ENCODE results near the gene ACOXL. TPM values are rescaled to one million over a fixed set of nuclear protein-coding genes. Genes with fewer than 3 reads are reported as not detected.

Gene ACOXL
- total and polyA plus RNA-seq, 8 donors: 4.7 to 30.3 (median 8.3) TPM

- Histone ChIP-seq H3K4me3 (no peak overlapping the region), H3K9me3 (no peaks in the 10 kb centered on the region), H3K4me1 (peaks cover 0 to 12% of the 10 kb centered on the region in 2 donors), H3K36me3 (no peaks in the 10 kb centered on the region), H3K27me3 (peaks cover 22 to 42% of the 10 kb centered on the region in 2 donors), H3K27ac (no peak overlapping the region)
- TF ChIP-seq CTCF (IDR thresholded peaks at IDR 0.05): no peak
- ATAC-seq: no peak
- intact Hi-C loops (cut with DNase I): no loop called here
- no peak for DNase-seq
These were observed 3.3 kb upstream of the ACOXL start for GRCh38 chr2:110729106-110729505.

- Histone ChIP-seq H3K27ac (no peak overlapping the region), H3K36me3 (no peaks in the 10 kb centered on the region), H3K4me1 (peaks cover 0 to 12% of the 10 kb centered on the region in 2 donors), H3K4me3 (no peak overlapping the region), H3K27me3 (peaks cover 22 to 62% of the 10 kb centered on the region in 2 donors), H3K9me3 (no peaks in the 10 kb centered on the region)
- DNase-seq (no peak), ATAC-seq (no peak)
- intact Hi-C loops (cut with DNase I): no loop called here
- no peak for TF ChIP-seq CTCF (IDR thresholded peaks at IDR 0.05)
These were observed 1.3 kb upstream of the ACOXL start for GRCh38 chr2:110731064-110731463.

GRCh38 chr2:110735366-110735765 is 3.0 kb downstream of the ACOXL start:
- intact Hi-C loops (cut with DNase I): no loop called here
- Histone ChIP-seq H3K4me1 (peaks cover 0 to 12% of the 10 kb centered on the region in 2 donors), H3K27me3 (peaks cover 22 to 66% of the 10 kb centered on the region in 2 donors), H3K9me3 (peaks cover 0 to 3% of the 10 kb centered on the region in 2 donors), H3K4me3 (peak overlapping the region in 1 of 2 donors; percentile 11), H3K27ac (peak overlapping the region in 1 of 2 donors; percentile 39), H3K36me3 (no peaks in the 10 kb centered on the region)
- DNase-seq (peak in 2 of 4 donors; percentile 59 to 60), ATAC-seq (peak; percentile 71)
- no peak for TF ChIP-seq CTCF (IDR thresholded peaks at IDR 0.05)

- Histone ChIP-seq H3K9me3 (peaks cover 0 to 3% of the 10 kb centered on the region in 2 donors), H3K4me1 (peaks cover 0 to 5% of the 10 kb centered on the region in 2 donors), H3K27me3 (peaks cover 11 to 42% of the 10 kb centered on the region in 2 donors), H3K4me3 (no peak overlapping the region), H3K27ac (no peak overlapping the region), H3K36me3 (no peaks in the 10 kb centered on the region)
- no peak for ATAC-seq
- no peak for TF ChIP-seq CTCF (IDR thresholded peaks at IDR 0.05)
- intact Hi-C loops (cut with DNase I): no loop called here
- no peak for DNase-seq
These were observed 5.4 kb downstream of the ACOXL start for GRCh38 chr2:110737783-110738182.

- Histone ChIP-seq H3K36me3 (no peaks in the 10 kb centered on the region), H3K9me3 (peaks cover 0 to 3% of the 10 kb centered on the region in 2 donors), H3K4me3 (no peak overlapping the region), H3K4me1 (no peaks in the 10 kb centered on the region), H3K27me3 (peaks cover 0 to 11% of the 10 kb centered on the region in 2 donors), H3K27ac (peak overlapping the region in 1 of 2 donors; percentile 57)
- peak in 1 of 4 donors; percentile 42 for DNase-seq
- intact Hi-C loops (cut with DNase I): no loop called here
- ATAC-seq: peak; percentile 87
- no peak for TF ChIP-seq CTCF (IDR thresholded peaks at IDR 0.05)
These were observed 8.5 kb downstream of the ACOXL start for GRCh38 chr2:110740747-110741349.

Measured in left lung (tissue), 10 donors.